Measurements from ENCODE around the gene IGFBP3.

Gene IGFBP3

GRCh38 chr7:45921699-45922519 lies 837 bp upstream of the IGFBP3 start:
- peak in 1 of 5 experiments; percentile 7 for DNase-seq

GRCh38 chr7:45921381-45921698 lies 268 bp upstream of the IGFBP3 start:
- no peak for DNase-seq

- no peak for DNase-seq
Observed at GRCh38 chr7:45919993-45920459, 1.0 kb downstream of the IGFBP3 start.

- no peak for DNase-seq
Observed at GRCh38 chr7:45919231-45919784, 1.8 kb downstream of the IGFBP3 start.

- DNase-seq, result no peak
Observed at GRCh38 chr7:45918556-45918955, 2.5 kb downstream of the IGFBP3 start.

GRCh38 chr7:45917658-45918057 lies 3.4 kb downstream of the IGFBP3 start:
- peak in 4 of 5 experiments; percentile 50 to 60 (median 53) for DNase-seq

GRCh38 chr7:45917064-45917463 lies 4.0 kb downstream of the IGFBP3 start:
- DNase-seq, result no peak

- DNase-seq, result no peak
Observed at GRCh38 chr7:45915606-45916005, 5.5 kb downstream of the IGFBP3 start.

GRCh38 chr7:45914911-45915310 lies 6.2 kb downstream of the IGFBP3 start:
- DNase-seq, result no peak

GRCh38 chr7:45912972-45913371 lies 8.1 kb downstream of the IGFBP3 start:
- no peak for DNase-seq

GRCh38 chr7:45911311-45911710 lies 9.8 kb downstream of the IGFBP3 start:
- DNase-seq, result no peak

GRCh38 chr7:45910855-45911254 lies 10.2 kb downstream of the IGFBP3 start:
- DNase-seq, result no peak

- DNase-seq, result no peak
Observed at GRCh38 chr7:45909561-45909960, 11.5 kb downstream of the IGFBP3 start.

- no peak for DNase-seq
Observed at GRCh38 chr7:45902820-45903219, 18.3 kb downstream of the IGFBP3 start.

- no peak for DNase-seq
Observed at GRCh38 chr7:45901566-45901965, 19.5 kb downstream of the IGFBP3 start.

GRCh38 chr7:45898222-45898621 lies 22.9 kb downstream of the IGFBP3 start:
- no peak for DNase-seq

GRCh38 chr7:45897042-45897690 lies 23.9 kb downstream of the IGFBP3 start:
- no peak for DNase-seq

- DNase-seq, result no peak
Observed at GRCh38 chr7:45894665-45895062, 26.4 kb downstream of the IGFBP3 start.

- DNase-seq, result no peak
Observed at GRCh38 chr7:45893996-45894664, 26.9 kb downstream of the IGFBP3 start.

GRCh38 chr7:45893374-45893995 lies 27.6 kb downstream of the IGFBP3 start:
- no peak for DNase-seq

- no peak for DNase-seq
Observed at GRCh38 chr7:45892407-45893035, 28.6 kb downstream of the IGFBP3 start.

All from T-helper 2 cell (primary cell).